Suppressor macrophage treated with lipopolysaccharide for 4 hours (primary cell): Measurements from ENCODE around the gene SH3BP4.

Experiments used
- DNase-seq: peaks from one replicate; pipeline ENCODE4 v3.0.0-alpha.2; 2020

SH3BP4 gene

GRCh38 chr2:234967201-234967869 is 15.5 kb downstream of the SH3BP4 start:
- no peak for DNase-seq

- DNase-seq: no peak
These were observed 16.0 kb downstream of the SH3BP4 start for GRCh38 chr2:234967870-234968208.

- DNase-seq: no peak
These were observed 17.0 kb downstream of the SH3BP4 start for GRCh38 chr2:234968631-234969305.

- no peak for DNase-seq
These were observed 17.7 kb downstream of the SH3BP4 start for GRCh38 chr2:234969306-234970098.

- no peak for DNase-seq
These were observed 18.3 kb downstream of the SH3BP4 start for GRCh38 chr2:234970099-234970440.

- DNase-seq: no peak
These were observed 18.7 kb downstream of the SH3BP4 start for GRCh38 chr2:234970477-234970882.

GRCh38 chr2:234971496-234971895 is 19.7 kb downstream of the SH3BP4 start:
- DNase-seq: no peak

GRCh38 chr2:234973008-234973407 is 21.2 kb downstream of the SH3BP4 start:
- no peak for DNase-seq

- no peak for DNase-seq
These were observed 22.9 kb downstream of the SH3BP4 start for GRCh38 chr2:234974501-234975385.

- no peak for DNase-seq
These were observed 23.8 kb downstream of the SH3BP4 start for GRCh38 chr2:234975611-234976010.

- DNase-seq: no peak
These were observed 24.8 kb downstream of the SH3BP4 start for GRCh38 chr2:234976479-234977227.

GRCh38 chr2:234977228-234977679 is 25.4 kb downstream of the SH3BP4 start:
- DNase-seq: no peak

- DNase-seq: no peak
These were observed 26.8 kb downstream of the SH3BP4 start for GRCh38 chr2:234978466-234979203.

- no peak for DNase-seq
These were observed 27.7 kb downstream of the SH3BP4 start for GRCh38 chr2:234979204-234980167.

GRCh38 chr2:234980451-234981187 is 28.8 kb downstream of the SH3BP4 start:
- no peak for DNase-seq

GRCh38 chr2:234981197-234982095 is 29.6 kb downstream of the SH3BP4 start:
- DNase-seq: no peak

GRCh38 chr2:234982096-234982834 is 30.4 kb downstream of the SH3BP4 start:
- no peak for DNase-seq
